Measurements from ENCODE around the gene CCDC24.

- TF ChIP-seq, protein P1, sequence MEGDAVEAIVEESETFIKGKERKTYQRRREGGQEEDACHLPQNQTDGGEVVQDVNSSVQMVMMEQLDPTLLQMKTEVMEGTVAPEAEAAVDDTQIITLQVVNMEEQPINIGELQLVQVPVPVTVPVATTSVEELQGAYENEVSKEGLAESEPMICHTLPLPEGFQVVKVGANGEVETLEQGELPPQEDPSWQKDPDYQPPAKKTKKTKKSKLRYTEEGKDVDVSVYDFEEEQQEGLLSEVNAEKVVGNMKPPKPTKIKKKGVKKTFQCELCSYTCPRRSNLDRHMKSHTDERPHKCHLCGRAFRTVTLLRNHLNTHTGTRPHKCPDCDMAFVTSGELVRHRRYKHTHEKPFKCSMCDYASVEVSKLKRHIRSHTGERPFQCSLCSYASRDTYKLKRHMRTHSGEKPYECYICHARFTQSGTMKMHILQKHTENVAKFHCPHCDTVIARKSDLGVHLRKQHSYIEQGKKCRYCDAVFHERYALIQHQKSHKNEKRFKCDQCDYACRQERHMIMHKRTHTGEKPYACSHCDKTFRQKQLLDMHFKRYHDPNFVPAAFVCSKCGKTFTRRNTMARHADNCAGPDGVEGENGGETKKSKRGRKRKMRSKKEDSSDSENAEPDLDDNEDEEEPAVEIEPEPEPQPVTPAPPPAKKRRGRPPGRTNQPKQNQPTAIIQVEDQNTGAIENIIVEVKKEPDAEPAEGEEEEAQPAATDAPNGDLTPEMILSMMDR (IDR thresholded peaks at IDR 0.05), result no peak
- no peak for TF ChIP-seq POLR2A (IDR thresholded peaks at IDR 0.05)
These were observed 29.1 kb upstream of the CCDC24 start for GRCh38 chr1:43962324-43962723.
